ENCODE results near the gene FRAS1.
"Not testable (repeated sequence)": the region's sequence is repeated elsewhere in the genome, so short reads cannot be mapped to it uniquely, and the experiment has no call there.

FRAS1 gene

DNA sequence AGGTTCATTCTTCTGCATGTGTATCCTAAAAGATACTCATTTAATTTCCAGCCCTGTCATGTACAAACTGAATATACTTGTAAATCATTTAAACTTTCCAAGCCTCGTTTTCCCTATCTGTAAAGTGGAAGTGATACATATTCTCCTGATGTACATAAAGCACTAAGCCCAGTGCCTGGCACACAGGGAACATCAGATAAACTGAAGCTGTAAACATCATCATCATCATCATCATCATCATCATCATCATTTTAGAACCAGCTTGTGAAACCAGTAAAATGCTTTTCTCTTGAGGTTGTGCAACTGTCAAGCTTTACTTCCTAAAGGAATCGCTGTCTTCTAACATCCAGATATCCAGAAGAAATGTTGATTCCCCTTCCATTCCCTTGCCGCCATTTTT, 411.1 kb downstream of the FRAS1 start:
- Histone ChIP-seq H3K36me3 (ENCODE audit: insufficient read depth, low read length) (peaks cover 2% of the 10 kb centered on the region), H3K9me3 (ENCODE audit: control insufficient read depth, insufficient read depth, low read length) (no peaks in the 10 kb centered on the region), H3K9ac (ENCODE audit: low read depth, low read length) (no peak overlapping the region), H3K4me1 (ENCODE audit: insufficient read depth, low read length) (no peaks in the 10 kb centered on the region)

DNA sequence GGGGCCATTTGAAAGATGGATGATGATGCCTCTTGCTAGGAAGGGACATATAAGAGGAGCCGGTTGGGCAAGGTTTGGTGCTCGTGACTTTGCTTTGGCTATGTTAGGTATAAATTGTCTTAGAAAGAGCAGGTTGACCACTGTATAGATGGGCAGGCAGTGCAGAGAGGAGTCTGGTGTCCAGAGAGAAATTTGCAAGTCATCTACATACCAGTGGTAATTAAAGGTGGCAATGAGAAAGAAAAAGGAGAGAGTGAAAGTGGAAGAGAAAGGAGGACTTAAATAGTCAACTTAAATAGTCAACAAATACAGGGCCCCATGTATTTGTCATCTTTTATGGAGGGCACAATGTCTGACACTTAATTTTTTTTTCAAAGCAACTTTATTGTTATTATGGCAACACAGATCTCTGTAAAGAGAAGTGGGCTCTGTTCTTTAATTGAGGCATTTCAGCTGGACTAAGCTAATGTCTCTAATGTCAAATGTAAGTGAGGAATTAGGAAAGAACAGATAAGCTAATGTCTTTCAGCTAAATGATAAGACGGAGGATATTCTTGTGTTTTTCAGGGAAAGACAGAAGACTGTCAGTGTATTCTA, 419.1 kb downstream of the FRAS1 start:
- Histone ChIP-seq H3K9ac (ENCODE audit: low read depth, low read length) (no peak overlapping the region), H3K4me1 (ENCODE audit: insufficient read depth, low read length) (no peaks in the 10 kb centered on the region), H3K9me3 (ENCODE audit: control insufficient read depth, insufficient read depth, low read length) (no peaks in the 10 kb centered on the region), H3K36me3 (ENCODE audit: insufficient read depth, low read length) (no peaks in the 10 kb centered on the region; the same call in 1 of the 2 replicates)

DNA sequence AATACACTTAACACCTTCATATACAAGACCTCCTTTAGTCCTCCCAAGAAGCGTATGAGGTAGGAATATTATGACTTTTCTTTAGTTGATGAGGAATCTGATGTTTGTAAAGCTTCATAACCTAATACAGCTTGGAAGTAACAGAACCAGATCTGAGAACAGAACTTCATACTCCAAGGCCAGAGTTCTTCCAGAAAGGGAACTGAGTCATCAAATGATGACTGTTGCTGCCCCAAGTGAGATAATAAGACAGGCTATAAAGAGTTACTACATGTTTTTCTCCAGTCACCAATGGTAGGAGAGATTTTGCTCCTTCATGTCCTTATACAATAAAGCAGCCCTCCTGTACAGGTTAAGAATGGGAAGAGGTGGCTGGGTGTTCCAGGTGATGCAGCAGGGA, 420.2 kb downstream of the FRAS1 start:
- Histone ChIP-seq H3K36me3 (ENCODE audit: insufficient read depth, low read length) (no peaks in the 10 kb centered on the region; the same call in 1 of the 2 replicates), H3K9me3 (ENCODE audit: control insufficient read depth, insufficient read depth, low read length) (no peaks in the 10 kb centered on the region), H3K9ac (ENCODE audit: low read depth, low read length) (no peak overlapping the region), H3K4me1 (ENCODE audit: insufficient read depth, low read length) (no peaks in the 10 kb centered on the region)

DNA sequence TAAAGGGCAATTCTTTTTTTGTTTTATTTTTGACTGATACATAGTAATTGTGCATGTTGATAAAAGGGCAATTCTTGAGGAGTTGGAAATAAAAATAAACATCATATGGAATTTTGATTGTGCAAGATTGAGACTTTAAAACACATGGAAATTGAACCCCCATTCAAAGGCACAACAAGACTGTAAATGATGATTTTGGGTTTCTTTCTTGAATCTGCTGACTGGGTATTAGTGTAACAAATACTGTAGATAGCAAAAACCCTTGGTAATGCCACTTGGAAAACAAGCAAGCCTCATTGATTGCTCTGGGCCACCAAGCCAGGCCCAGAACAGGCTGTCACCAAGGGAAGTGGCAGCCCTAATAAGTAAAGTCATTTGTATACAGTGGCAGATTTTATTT, 421.4 kb downstream of the FRAS1 start:
- H3K9me3 ChIP-seq (ENCODE audit: control insufficient read depth, insufficient read depth, low read length), result no peaks in the 10 kb centered on the region
- no peaks in the 10 kb centered on the region; the same call in 1 of the 2 replicates for H3K36me3 ChIP-seq (ENCODE audit: insufficient read depth, low read length)
- H3K9ac ChIP-seq (ENCODE audit: low read depth, low read length), result no peak overlapping the region
- H3K4me1 ChIP-seq (ENCODE audit: insufficient read depth, low read length), result no peaks in the 10 kb centered on the region

DNA sequence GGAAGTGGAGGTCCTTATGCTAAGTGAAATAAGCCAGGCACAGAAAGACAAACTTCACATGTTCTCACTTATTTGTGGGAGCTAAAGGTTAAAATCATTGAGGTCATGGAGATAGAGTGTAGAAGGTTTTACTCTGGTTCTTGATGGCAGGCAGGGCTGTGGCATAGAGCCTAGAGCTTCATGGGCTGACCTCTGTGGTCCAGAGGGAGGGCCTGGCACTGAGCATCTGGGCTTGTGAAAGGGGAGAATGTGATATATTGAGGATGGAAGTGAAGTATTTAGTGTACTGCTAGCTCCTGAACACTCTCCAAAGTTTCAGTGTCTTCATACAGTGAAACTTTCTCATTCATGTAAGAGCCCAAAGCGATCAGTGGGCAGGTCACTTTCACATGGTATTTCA, 423.2 kb downstream of the FRAS1 start:
- H3K4me1 ChIP-seq (ENCODE audit: insufficient read depth, low read length), result no peaks in the 10 kb centered on the region
- no peak overlapping the region for H3K9ac ChIP-seq (ENCODE audit: low read depth, low read length)
- no peaks in the 10 kb centered on the region for H3K9me3 ChIP-seq (ENCODE audit: control insufficient read depth, insufficient read depth, low read length)
- no peaks in the 10 kb centered on the region for H3K36me3 ChIP-seq (ENCODE audit: insufficient read depth, low read length)

DNA sequence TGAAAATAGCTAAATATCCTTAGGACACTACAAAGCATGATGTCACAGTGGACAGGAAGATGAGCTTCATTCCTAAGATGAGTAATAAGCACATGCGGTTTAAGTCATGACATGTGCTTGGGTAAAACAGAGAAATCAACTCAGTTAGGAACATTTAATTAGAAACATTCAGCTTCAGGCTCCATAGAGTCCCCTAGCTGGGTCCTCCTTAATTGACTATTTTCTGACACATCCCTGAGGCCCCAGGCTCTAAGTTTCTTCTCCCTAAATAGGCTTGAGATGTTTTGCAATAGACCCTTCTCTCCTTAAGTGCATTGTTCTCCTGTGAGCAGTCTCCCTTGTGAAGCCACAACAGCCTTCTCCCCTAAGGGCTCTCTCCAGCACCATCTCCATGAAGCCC, 424.1 kb downstream of the FRAS1 start:
- Histone ChIP-seq H3K36me3 (ENCODE audit: insufficient read depth, low read length) (no peaks in the 10 kb centered on the region), H3K9ac (ENCODE audit: low read depth, low read length) (no peak overlapping the region), H3K9me3 (ENCODE audit: control insufficient read depth, insufficient read depth, low read length) (no peaks in the 10 kb centered on the region), H3K4me1 (ENCODE audit: insufficient read depth, low read length) (no peaks in the 10 kb centered on the region)

DNA sequence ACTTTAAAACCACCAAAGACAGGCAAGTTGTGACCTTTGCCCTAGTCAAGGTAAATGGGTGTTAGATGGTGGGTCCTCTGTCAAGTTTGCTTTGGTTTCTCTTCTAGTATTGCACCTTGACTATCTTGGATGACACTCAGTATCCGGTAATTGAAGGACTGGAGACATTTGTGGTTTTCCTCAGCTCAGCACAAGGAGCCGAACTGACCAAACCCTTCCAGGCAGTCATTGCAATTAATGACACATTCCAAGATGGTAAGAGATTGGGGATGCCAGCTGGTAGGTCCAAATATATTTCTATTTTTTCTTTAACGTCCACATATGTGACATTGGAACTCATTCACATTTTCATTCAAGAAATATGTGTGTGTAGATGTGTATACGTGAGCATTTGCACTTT, 425.2 kb downstream of the FRAS1 start:
- no peaks in the 10 kb centered on the region for H3K36me3 ChIP-seq (ENCODE audit: insufficient read depth, low read length)
- H3K9ac ChIP-seq (ENCODE audit: low read depth, low read length), result no peak overlapping the region
- no peaks in the 10 kb centered on the region for H3K9me3 ChIP-seq (ENCODE audit: control insufficient read depth, insufficient read depth, low read length)
- no peaks in the 10 kb centered on the region for H3K4me1 ChIP-seq (ENCODE audit: insufficient read depth, low read length)

DNA sequence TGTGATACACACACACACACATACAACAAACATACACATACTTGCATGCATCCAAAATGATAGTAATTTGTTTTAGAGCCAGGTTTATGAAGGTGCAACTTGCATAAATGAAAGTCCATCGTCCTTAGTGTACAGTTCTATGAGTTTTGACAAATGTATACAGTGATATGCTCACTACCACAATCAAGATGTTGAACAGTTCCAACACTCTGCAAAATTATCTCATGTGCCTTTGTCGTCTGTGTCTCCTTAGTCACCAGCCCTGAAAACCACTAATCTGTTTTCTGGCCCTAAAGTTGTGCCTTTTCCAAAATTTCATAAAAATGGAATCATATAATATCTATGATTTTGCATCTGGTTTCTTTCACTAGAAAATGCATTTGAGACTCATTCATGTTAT, 426.7 kb downstream of the FRAS1 start:
- Histone ChIP-seq H3K9ac (ENCODE audit: low read depth, low read length) (no peak overlapping the region), H3K9me3 (ENCODE audit: control insufficient read depth, insufficient read depth, low read length) (no peaks in the 10 kb centered on the region), H3K4me1 (ENCODE audit: insufficient read depth, low read length) (no peaks in the 10 kb centered on the region), H3K36me3 (ENCODE audit: insufficient read depth, low read length) (no peaks in the 10 kb centered on the region)

DNA sequence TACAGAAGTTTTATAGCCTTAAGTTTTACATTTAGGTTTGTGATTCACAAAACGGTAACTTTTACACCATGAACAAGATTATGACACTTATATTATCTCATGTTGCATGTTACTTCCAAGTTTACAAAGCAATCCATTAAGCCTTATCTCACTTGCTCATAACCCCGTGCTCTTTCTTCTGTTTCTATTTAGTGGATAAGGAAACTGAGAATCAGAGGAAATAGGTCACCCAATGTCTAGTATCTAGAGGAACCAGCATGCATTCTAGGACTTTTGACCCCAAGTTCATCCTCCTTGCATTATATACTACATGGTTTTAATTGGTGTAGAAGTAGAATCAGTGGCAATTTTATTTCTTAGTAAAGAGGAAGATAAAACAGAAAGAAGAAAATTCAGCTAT, 427.5 kb downstream of the FRAS1 start:
- Histone ChIP-seq H3K36me3 (ENCODE audit: insufficient read depth, low read length) (no peaks in the 10 kb centered on the region), H3K4me1 (ENCODE audit: insufficient read depth, low read length) (no peaks in the 10 kb centered on the region), H3K9ac (ENCODE audit: low read depth, low read length) (no peak overlapping the region), H3K9me3 (ENCODE audit: control insufficient read depth, insufficient read depth, low read length) (no peaks in the 10 kb centered on the region)

DNA sequence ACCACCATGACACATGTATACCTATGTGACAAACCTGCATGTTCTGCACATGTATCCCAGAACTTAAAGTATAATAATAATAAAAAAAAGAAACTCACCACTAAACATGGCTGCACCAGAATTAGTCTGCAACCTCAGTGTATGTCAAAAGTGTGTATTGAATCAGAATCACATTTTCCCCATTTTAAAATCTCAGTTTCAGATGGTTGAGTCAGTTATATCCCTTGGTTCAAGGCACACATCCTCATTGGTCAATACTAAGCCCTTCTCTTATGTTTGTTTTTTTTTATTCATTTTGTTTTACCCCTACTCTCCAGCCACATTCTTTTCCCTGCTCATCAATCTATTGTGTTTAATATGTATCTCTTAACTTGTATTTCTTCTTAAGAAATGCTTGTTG, 436.6 kb downstream of the FRAS1 start:
- Histone ChIP-seq H3K9me3 (ENCODE audit: control insufficient read depth, insufficient read depth, low read length) (no peaks in the 10 kb centered on the region), H3K4me1 (ENCODE audit: insufficient read depth, low read length) (no peaks in the 10 kb centered on the region), H3K9ac (ENCODE audit: low read depth, low read length) (no peak overlapping the region), H3K36me3 (ENCODE audit: insufficient read depth, low read length) (no peaks in the 10 kb centered on the region)

DNA sequence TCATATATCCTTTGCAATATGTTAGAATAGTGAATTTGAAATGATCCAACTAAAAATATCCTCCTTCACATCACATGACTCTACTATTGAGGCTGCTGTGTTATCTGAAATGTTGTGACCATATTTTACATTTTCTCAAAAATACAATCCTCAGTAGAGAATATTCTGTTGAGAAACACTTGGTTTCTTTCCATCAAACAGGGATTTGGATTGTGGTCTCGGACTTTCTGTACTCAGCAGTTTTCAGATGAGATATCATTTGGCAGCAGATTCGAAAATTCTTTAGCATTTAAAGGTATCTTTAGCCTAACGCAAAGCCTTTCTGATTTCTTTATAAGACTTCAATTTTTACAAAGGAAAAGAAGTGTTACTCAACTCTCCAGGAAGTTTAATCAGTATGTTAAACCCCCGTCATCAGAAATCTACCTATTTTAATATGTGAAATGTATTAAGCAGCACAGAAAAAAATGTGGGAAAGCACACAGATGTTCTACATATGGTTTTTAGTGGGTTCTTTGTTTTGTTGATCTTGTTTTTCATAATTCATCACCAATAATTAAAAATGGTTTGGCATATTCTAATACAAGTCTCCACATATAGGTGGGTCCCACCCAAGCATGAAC, 439.0 kb downstream of the FRAS1 start:
- no peaks in the 10 kb centered on the region for H3K36me3 ChIP-seq (ENCODE audit: insufficient read depth, low read length)
- no peaks in the 10 kb centered on the region for H3K9me3 ChIP-seq (ENCODE audit: control insufficient read depth, insufficient read depth, low read length)
- no peak overlapping the region for H3K9ac ChIP-seq (ENCODE audit: low read depth, low read length)
- no peaks in the 10 kb centered on the region for H3K4me1 ChIP-seq (ENCODE audit: insufficient read depth, low read length)

DNA sequence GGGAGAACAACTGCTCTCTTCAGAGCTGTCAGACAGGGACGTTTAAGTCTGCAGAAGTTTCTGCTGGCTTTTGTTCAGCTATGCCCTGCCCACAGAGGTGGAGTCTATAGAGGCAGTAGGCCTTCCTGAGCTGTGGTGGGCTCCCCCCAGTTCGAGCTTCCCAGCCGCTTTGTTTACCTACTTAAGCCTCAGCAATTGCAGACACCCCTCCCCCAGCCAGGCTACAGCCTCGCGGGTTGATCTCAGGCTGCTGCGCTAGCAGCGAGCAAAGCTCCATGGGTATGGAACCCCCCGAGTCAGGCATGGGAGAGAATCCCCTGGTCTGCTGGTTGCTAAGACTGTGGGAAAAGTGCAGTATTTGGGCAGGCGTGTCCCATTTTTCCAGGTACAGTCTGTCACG, 449.1 kb downstream of the FRAS1 start:
- not testable (repeated sequence) for H3K4me1 ChIP-seq (ENCODE audit: insufficient read depth, low read length); H3K9me3 ChIP-seq (ENCODE audit: control insufficient read depth, insufficient read depth, low read length); H3K36me3 ChIP-seq (ENCODE audit: insufficient read depth, low read length); H3K9ac ChIP-seq (ENCODE audit: low read depth, low read length)

DNA sequence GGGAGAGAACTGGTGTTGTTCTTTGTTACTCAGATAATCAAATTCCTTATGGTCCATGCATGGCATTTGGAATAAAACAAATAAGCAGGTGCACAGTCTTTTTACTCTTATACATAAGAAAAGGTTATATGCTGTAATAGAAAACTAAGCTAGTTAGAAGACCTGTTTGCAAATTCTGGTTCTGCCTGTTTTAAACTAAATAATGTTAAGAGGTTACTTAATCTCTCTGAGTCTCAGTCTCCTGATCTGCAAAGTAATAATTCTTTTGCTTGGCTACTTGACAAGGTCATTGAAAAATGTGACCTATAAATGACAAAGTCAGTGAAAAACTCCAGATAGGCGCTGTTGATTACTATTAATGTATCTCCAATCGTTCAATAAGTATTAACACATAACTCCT, 451.9 kb downstream of the FRAS1 start:
- H3K9me3 ChIP-seq (ENCODE audit: control insufficient read depth, insufficient read depth, low read length), result no peaks in the 10 kb centered on the region
- no peaks in the 10 kb centered on the region; the same call in 1 of the 2 replicates for H3K36me3 ChIP-seq (ENCODE audit: insufficient read depth, low read length)
- H3K4me1 ChIP-seq (ENCODE audit: insufficient read depth, low read length), result no peaks in the 10 kb centered on the region

DNA sequence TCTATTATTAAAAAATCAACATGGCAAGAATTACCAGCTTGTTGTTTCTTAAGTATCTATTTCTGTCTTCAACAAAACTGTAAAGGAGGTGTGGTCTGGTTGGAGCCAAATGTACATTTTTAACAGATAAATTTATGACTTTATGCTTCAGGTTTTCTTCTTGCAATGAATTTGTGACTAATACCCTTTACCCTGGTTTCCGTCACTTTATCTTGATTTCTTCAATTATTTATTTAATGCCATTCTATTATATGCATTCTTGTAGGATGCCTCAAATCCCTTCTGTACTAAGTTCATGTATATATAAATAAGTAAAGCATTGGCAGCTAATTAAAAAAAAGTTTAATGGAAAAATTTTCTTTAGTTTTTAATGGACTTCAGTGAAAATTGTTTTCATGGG, 453.0 kb downstream of the FRAS1 start:
- Histone ChIP-seq H3K9ac (ENCODE audit: low read depth, low read length) (no peak overlapping the region), H3K36me3 (ENCODE audit: insufficient read depth, low read length) (no peaks in the 10 kb centered on the region; the same call in 1 of the 2 replicates), H3K9me3 (ENCODE audit: control insufficient read depth, insufficient read depth, low read length) (no peaks in the 10 kb centered on the region), H3K4me1 (ENCODE audit: insufficient read depth, low read length) (no peaks in the 10 kb centered on the region)

More for the DNA sequence above, 451.9 kb downstream of the FRAS1 start:
- H3K9ac ChIP-seq (ENCODE audit: low read depth, low read length), result no peak overlapping the region

DNA sequence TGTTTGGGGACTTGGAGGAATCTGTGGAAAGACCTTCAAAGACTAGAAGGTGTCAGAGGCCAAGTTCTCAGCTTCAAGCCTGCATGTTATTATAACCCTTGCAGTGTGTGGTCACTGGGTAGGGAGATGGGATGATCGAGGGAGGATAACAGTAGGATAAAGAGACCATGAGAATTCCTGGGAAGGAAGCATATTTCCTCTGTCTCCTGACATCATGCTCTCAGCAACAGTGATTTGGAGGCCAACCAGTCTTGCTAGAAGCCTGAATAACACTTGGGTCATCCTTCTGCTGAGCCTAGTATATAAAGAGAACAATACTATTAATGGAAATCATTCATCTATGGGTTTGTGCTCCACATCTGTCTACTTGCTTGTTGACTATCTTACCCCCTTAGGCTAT, 453.6 kb downstream of the FRAS1 start:
- H3K36me3 ChIP-seq (ENCODE audit: insufficient read depth, low read length), result no peaks in the 10 kb centered on the region; the same call in 1 of the 2 replicates
- H3K4me1 ChIP-seq (ENCODE audit: insufficient read depth, low read length), result no peaks in the 10 kb centered on the region
- H3K9me3 ChIP-seq (ENCODE audit: control insufficient read depth, insufficient read depth, low read length), result no peaks in the 10 kb centered on the region
- H3K9ac ChIP-seq (ENCODE audit: low read depth, low read length), result no peak overlapping the region

Data from ES-I3 (cell line).